K562 (cell line): ENCODE results near the gene KBTBD13. TPM values are rescaled to one million over a fixed set of nuclear protein-coding genes. Genes with fewer than 3 reads are reported as not detected.

Experiments used
- BRCA1 ChIP-seq, 2 experiments: fragments of 450-650 bp in 1 of 2; sonication (generic) in 1 of 2; formaldehyde crosslinking in 1 of 2; IDR thresholded peaks; 2 replicates each; pipeline versions ENCODE4 v1.5.0 to v1.6.1; 2017 to 2020; ENCODE audit warnings: mild to moderate bottlenecking in 1 of 2, missing genetic modification reagents in 1 of 2
- CBFA2T3 ChIP-seq: fragments of 450-650 bp; IDR thresholded peaks from 2 replicates; pipeline ENCODE4 v1.6.1; 2017
- DIDO1 ChIP-seq: fragments of 450-650 bp; IDR thresholded peaks from 2 replicates; pipeline ENCODE4 v1.6.1; 2016; ENCODE audit warnings: low read depth, missing biosample characterization, missing genetic modification characterization
- DLX4 ChIP-seq: fragments of 250-450 bp; sonication (Bioruptor Pico); IDR thresholded peaks from 2 replicates; pipeline ENCODE4 v1.6.1; 2021; ENCODE audit warnings: mild to moderate bottlenecking
- HINFP ChIP-seq: fragments of 450-650 bp; conservative IDR thresholded peaks from 2 replicates; pipeline ENCODE4 v1.6.1; 2016; ENCODE audit warnings: missing genetic modification characterization, low read depth, mild to moderate bottlenecking, control low read depth, missing compliant biosample characterization
- KLF13 ChIP-seq: fragments of 450-650 bp; IDR thresholded peaks from 2 replicates; pipeline ENCODE4 v1.6.1; 2016; ENCODE audit warnings: missing genetic modification characterization, low read depth, mild to moderate bottlenecking, missing compliant biosample characterization, moderate library complexity, borderline replicate concordance
- MEIS2 ChIP-seq: fragments of 450-650 bp; IDR thresholded peaks from 2 replicates; pipeline ENCODE4 v1.6.1; 2014; ENCODE audit warnings: mild to moderate bottlenecking; ENCODE audit not compliant: partially characterized antibody
- POLR2B ChIP-seq: fragments of 450-650 bp; IDR thresholded peaks from 2 replicates; pipeline ENCODE4 v1.6.1; 2018; ENCODE audit warnings: low read depth; ENCODE audit not compliant: partially characterized antibody
- RHOXF2B ChIP-seq: fragments of 250-450 bp; sonication (Bioruptor Pico); conservative IDR thresholded peaks from 2 replicates; pipeline ENCODE4 v1.5.1; 2021
- SIRT6 ChIP-seq: IDR thresholded peaks from one replicate; pipeline ENCODE4 v1.6.1; 2012; ENCODE audit warnings: low read depth, mild to moderate bottlenecking, control low read depth, inconsistent platforms, low read length, moderate library complexity
- SMARCE1 ChIP-seq: fragments of 450-650 bp; IDR thresholded peaks from 2 replicates; pipeline ENCODE4 v1.7.1; 2016; ENCODE audit warnings: mild to moderate bottlenecking
- TAL1 ChIP-seq: fragments of 450-650 bp; IDR thresholded peaks from 2 replicates; pipeline ENCODE4 v1.6.1; 2016; ENCODE audit warnings: mild to moderate bottlenecking
- ZBTB40 ChIP-seq, 2 experiments: fragments of 450-650 bp in 1 of 2; sonication (generic) in 1 of 2; formaldehyde crosslinking in 1 of 2; IDR thresholded peaks; 2 replicates each; pipeline versions ENCODE4 v1.7.1 to v1.9.0; 2016 to 2022; ENCODE audit warnings: inconsistent platforms in 1 of 2, mild to moderate bottlenecking in 1 of 2, missing genetic modification reagents in 1 of 2
- ZNF785 ChIP-seq: fragments of 250-450 bp; sonication (Bioruptor Pico); IDR thresholded peaks from 2 replicates; pipeline ENCODE4 v1.4.0; 2020; ENCODE audit warnings: mild to moderate bottlenecking
- polyA plus RNA-seq, 8 experiments: library from polyadenylated mRNA; depleted of rRNA in 4 of 8; stranded (reverse) in 5 of 8; unstranded in 3 of 8; fragments of >200 nt; fragmentation: Nextera tagmentation in 2 of 8; fragmentation: Illumina TruSeq in 1 of 8; extraction: Ambion mirVana in 2 of 8; extraction: Trizol in 1 of 8; gene quantifications; 2 replicates each; pipeline versions ENCODE4 v1.2.1 to v1.2.3, GENCODE V29; 2011 to 2014; ENCODE audit warnings: inconsistent platforms in 1 of 8, missing spikeins in 1 of 8
- total RNA-seq, 7 experiments: library from RNA; depleted of rRNA in 6 of 7; stranded (reverse); fragments of >200 nt in 6 of 7; fragmentation: Illumina TruSeq in 2 of 7; extraction: Trizol in 2 of 7; gene quantifications; 2 replicates each; pipeline versions ENCODE4 v1.2.1 to v1.2.3, GENCODE V29; 2011 to 2021; ENCODE audit warnings: low replicate concordance in 1 of 7
- TF ChIP-seq, protein P1 (sequence below): sonication (generic); formaldehyde crosslinking; IDR thresholded peaks from 2 replicates; pipeline ENCODE4 v1.8.1; 2022; ENCODE audit warnings: missing genetic modification reagents

KBTBD13 gene
- total and polyA plus RNA-seq, 9 of the 15 experiments (the other 6 are each of a cell fraction or from before 2014, with no cell fraction given): 0.07 to 0.13 (median 0.10) TPM; not detected in 3

- no peak for TF ChIP-seq ZBTB40 (IDR thresholded peaks at IDR 0.05)
- no peak for TF ChIP-seq ZBTB40 (CRISPR knock-in tag; IDR thresholded peaks at IDR 0.05)
- TF ChIP-seq POLR2B: peak; percentile 86
- no peak for TF ChIP-seq BRCA1 (IDR thresholded peaks at IDR 0.05)
- TF ChIP-seq BRCA1 (CRISPR knock-in tag; IDR thresholded peaks at IDR 0.05): no peak
- TF ChIP-seq DIDO1: no peak
- TF ChIP-seq, protein P1, sequence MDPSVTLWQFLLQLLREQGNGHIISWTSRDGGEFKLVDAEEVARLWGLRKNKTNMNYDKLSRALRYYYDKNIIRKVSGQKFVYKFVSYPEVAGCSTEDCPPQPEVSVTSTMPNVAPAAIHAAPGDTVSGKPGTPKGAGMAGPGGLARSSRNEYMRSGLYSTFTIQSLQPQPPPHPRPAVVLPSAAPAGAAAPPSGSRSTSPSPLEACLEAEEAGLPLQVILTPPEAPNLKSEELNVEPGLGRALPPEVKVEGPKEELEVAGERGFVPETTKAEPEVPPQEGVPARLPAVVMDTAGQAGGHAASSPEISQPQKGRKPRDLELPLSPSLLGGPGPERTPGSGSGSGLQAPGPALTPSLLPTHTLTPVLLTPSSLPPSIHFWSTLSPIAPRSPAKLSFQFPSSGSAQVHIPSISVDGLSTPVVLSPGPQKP (CRISPR knock-in tag): no peak
- no peak for TF ChIP-seq CBFA2T3
- no peak for TF ChIP-seq HINFP (tag)
- no peak for TF ChIP-seq KLF13 (tag)
- no peak for TF ChIP-seq SMARCE1
- TF ChIP-seq MEIS2: peak; percentile 65
- no peak for TF ChIP-seq SIRT6
- TF ChIP-seq DLX4: no peak
- TF ChIP-seq TAL1: no peak
- TF ChIP-seq ZNF785 (CRISPR knock-in tag): no peak
- TF ChIP-seq RHOXF2B (CRISPR knock-in tag): no peak
These were observed 47.4 kb upstream of the KBTBD13 start, which contains the start of gene MTFMT (continued) for GRCh38 chr15:65028921-65029735.
